Middle frontal gyrus (tissue), 1 donor: ENCODE results near the gene THSD7A.
A peak's percentile ranks its signal among the peaks of the same experiment; 100 is the strongest.

Source experiments
- DNase-seq: peaks from one replicate; pipeline ENCODE4 v3.0.0-alpha.2; 2015; ENCODE audit warnings: low spot score; ENCODE audit errors: extremely low spot score

Gene THSD7A

DNA sequence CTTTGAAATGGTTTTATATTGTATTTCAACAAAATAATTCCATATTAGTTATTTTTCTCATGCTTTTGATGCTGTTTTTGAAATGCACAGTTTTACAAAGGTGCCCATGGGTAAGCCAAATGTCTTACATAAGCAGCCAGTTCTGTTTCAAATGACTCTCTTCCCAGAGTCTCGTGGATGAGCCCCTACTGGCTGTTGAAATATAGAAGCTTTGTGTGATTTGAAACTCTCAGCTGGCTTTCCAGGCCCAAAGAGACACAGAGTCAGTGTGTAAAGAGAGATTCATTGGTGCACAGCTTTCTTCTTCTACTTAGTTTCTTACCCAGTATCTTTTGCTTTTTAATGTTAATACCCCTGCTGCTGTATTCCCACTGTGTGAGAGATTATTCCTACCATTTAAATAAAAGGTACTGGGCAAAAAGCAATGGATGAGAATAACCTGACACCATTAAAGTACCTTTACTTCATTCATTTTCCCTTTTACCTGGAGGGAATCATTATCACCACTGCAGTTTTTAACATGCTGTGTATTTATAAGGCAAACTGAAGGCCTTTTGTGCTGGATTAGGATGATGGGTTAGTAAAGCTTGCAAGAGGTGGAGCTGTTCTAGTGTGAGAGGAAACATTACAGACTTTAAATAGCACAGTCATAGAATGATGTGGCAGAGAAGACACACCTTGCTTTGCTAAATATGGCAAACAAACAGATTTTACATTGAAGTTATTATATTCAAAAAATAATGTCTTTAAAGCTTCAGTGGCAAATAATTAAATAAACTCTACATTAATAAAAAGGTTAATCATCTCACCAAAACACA is 415.1 kb downstream of the THSD7A start:
- no peak for DNase-seq

DNA sequence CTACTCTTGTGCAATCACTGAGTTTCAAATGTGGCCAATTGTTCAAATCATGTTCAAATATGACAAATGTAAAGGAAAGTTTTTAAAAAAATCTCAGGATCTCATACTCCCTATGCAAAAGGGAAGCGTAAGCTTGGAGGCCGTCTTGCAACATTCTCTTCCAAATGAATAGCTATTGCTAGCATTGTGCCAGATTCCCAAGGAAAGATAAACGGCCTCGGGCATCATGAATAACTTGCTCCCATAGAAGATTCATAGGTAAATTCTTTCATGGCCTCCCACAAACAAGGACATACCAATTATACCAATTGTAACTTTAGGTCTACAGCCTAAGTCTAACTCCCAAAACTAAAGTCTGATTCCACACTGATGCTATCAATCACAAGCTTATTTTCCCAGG is 416.9 kb downstream of the THSD7A start:
- DNase-seq, result no peak

- no peak for DNase-seq
Measured at GRCh38 chr7:11413901-11414300, 418.1 kb downstream of the THSD7A start.

DNA sequence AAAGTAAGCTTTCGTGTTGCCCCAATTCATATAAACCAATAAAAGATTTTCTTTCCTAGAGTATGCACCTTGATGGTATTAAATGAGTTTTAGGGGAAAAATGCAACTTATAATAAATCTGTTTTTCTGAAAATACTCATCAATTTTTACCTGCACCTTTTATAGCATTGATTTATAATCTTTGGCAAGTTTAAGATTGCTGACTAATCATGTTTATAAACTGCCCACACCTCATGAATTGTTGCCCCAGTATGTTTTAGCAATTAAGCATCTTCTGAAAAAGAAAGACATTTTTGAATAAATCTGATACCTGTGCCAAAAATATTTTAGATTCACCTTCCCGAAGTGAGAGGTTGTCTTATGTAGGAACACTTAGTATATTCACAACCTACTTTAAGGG is 420.0 kb downstream of the THSD7A start:
- DNase-seq, result no peak

GRCh38 chr7:11410656-11411644 is 421.0 kb downstream of the THSD7A start:
- DNase-seq, result no peak

DNA sequence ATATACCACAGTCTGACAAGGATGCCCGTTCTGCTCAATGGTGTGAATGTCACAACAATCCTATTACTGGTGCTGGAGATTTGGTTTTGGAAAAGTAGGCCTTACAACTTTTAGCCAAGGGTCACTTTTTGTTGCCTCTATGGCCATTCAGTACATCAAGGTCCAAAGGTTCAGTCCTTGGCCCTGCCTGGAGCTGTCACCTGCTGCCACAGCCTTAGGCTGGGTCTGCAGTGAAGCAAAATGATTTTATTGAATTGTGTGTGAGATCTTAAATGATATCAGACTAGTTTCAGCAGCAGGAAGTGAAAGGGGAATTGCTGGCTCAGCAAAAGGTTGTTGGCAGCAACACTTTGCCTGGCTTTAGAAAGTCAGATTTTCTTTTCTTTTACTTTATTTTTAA is 427.6 kb downstream of the THSD7A start:
- no peak for DNase-seq

GRCh38 chr7:11403781-11404180 is 428.2 kb downstream of the THSD7A start:
- no peak for DNase-seq

- no peak for DNase-seq
Measured at GRCh38 chr7:11394438-11394837, 437.6 kb downstream of the THSD7A start.

GRCh38 chr7:11379641-11380040 is 452.4 kb downstream of the THSD7A start:
- no peak for DNase-seq

GRCh38 chr7:11376529-11376928 is 455.5 kb downstream of the THSD7A start:
- DNase-seq, result no peak

DNA sequence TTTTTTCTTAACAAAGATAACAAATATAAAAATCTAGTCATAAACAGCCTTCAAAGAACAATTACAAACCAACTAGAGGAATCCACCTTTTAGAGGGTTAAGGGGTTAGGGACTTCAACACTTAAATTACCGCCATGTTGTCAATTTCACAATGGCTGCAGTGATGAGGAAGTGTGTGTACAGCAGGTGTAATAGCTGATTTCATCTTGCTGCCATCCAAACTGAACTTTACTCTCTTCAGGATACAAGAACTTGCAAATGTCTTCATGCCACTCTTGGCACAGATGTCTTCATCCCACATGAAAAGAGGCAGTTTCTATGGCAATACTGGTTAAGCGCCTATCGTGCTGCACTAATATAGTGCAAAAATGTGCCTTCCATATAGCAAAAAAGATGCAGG is 457.4 kb downstream of the THSD7A start:
- DNase-seq, result no peak

DNA sequence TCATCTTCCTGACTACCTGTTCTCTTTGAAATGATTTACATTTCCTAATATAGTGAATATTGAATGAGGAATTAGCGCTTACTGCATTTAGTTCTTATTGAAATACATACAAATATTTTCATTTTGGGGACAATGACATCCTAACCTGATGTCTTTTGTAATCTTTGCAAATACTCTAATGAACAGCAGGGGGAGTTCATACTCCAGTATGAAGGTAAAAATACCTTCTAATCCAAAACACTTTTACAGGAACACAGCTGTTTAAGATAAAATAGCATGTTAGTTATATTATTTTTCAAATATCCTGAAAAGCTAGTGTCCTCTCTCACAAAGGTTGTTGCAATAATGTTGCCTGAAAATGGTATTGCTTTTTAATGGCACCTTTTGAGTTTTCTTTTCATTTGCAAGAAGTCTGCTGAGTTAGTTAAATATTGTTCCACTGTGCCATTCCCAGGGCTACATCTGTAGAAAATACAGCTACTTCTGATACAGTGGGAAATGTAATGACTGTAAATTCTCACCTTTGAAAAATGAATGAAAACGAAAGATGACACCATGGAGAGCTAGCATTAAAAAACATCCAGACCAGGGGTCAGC is 458.4 kb downstream of the THSD7A start:
- no peak for DNase-seq

- no peak for DNase-seq
Measured at GRCh38 chr7:11369696-11370095, 462.3 kb downstream of the THSD7A start.

- no peak for DNase-seq
Measured at GRCh38 chr7:11366118-11366517, 465.9 kb downstream of the THSD7A start.

DNA sequence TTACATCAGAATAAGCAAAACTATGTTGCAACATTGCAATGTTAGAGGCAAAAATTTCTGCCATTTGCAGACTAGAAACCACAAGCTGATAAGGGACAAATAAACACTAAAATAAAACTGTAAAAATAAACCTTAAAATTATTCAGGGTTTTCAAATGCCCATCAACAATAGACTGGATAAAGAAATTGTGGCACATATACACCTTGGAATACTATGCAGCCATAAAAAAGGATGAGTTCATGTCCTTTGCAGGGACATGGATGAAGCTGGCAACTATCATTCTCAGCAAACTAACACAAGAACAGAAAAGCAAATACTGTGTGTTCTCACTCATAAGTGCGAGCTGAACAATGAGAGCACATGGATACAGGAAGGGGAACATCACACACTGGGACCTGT is 473.4 kb downstream of the THSD7A start:
- DNase-seq, result no peak

DNA sequence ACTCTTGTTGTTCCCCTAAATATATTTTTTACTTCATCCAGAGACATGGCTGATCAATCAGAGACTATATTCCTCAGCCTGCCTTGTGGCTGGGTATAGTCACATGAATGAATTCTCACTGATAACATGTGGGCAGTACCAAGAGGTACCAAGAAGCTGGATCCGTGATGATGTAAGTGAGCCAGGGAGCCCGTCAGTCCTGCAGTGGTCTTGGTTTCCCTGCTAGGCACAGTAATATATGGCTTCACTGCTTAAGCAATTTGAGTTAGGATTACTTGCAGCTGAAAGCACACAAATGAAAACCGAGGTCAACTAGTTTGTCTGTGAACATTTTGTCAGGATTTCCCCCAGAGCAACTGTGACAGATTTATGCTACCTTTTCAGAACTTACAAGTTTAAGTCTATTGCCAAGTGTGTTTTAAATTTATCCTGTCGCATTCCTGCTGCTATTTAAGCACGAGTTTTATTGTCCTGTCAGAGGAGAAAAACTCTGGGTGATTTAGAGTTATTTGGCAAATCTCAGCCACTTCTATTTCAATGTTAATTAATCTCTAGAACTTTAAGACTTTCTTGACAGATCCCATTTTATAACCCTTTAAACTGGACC is 476.5 kb downstream of the THSD7A start:
- no peak for DNase-seq

DNA sequence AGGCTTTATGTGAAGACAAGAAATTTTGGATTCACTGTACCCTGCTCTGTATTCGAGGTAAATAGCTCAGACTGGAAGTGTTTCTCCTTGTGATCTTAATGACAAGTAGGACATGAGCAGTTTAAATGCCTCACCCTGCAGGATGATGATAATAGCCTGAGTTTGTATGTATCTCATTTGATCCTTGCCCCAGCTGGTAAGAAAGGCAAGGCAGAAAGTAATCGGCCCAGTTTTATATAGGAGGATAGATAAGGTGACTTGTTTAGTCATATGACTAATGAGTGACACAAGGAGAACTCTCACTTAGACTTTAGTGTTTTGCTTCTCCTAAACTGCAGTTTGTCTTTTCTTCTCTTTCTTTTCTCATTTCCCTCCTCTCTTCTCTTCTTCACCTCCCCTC is 485.7 kb downstream of the THSD7A start:
- no peak for DNase-seq

DNA sequence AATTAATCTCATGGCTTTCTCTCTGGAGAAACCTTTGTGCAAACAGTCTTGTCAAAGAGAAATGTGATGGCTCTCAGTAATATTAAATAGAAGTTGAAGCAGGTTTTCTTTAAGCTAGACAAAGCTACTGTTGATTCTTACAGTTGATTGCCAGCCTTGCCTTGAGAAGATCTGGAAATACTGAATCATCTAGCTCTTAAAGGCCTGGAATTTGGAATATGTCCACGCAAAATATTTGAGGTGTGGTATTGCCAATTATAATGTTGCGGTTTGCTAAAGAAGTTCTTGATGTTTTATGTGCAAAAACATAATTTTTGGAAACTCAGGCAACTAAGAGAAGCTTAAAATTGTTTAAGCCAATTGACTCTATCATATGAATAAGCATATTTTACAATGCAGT is 486.4 kb downstream of the THSD7A start:
- no peak for DNase-seq

DNA sequence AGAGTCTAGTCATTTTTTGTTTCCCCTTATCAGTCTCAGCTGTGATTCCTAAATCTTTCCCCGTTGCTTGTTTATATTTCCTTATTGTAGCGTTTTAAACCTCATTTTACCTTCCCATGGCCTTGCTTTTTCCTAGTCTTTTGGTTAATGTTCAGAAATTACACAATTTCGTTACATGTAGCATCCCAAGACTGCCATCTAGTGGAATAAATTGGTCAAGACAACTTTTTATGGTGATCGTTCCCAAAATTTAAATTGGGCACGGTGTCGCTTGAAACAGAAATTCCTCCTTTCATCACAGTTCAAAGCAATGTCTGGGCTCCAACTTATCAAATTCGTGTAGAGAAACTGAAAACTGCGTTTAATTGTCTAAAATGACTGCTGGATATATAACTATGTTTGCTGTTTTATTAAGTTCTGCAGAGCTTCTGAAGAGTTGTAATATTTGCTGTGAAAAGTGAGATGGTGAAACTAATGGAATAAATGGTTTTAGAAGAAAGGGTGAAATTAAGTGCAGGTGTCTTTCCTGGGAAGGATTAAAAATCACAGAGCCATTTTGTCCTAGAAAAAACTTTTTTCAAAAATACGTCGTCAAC is 488.1 kb downstream of the THSD7A start:
- DNase-seq, result peak; percentile 56

DNA sequence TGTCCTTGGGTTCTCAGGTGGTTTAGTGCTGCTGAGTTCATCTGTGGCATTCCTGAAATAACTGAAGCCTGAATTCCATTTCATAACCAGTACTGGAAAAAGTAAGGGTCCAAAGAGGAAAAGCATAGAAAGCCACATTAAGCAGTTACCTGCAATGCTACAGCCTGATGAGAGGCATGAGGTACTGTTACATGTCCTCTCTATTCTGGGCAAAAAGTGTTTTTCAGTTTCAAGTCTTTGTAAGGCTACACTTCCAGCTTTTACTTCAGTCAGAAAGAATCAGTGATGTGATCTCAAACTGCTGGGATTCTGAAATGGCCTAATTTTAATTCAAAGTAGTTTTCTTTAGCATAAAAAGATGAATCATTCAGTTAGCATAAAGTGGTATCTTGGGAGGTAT is 488.9 kb downstream of the THSD7A start:
- DNase-seq, result no peak

- peak; percentile 25 for DNase-seq
Measured at GRCh38 chr7:11341285-11341944, 490.6 kb downstream of the THSD7A start.
